HS-27A (cell line): ENCODE data around the gene CTBS.
A peak's percentile ranks its signal among the peaks of the same experiment; 100 is the strongest.

ENCODE experiments used
- DNase-seq: peaks from one replicate; pipeline ENCODE4 v3.0.0-alpha.2; 2012; ENCODE audit warnings: low read depth, missing footprints

Gene CTBS

DNA sequence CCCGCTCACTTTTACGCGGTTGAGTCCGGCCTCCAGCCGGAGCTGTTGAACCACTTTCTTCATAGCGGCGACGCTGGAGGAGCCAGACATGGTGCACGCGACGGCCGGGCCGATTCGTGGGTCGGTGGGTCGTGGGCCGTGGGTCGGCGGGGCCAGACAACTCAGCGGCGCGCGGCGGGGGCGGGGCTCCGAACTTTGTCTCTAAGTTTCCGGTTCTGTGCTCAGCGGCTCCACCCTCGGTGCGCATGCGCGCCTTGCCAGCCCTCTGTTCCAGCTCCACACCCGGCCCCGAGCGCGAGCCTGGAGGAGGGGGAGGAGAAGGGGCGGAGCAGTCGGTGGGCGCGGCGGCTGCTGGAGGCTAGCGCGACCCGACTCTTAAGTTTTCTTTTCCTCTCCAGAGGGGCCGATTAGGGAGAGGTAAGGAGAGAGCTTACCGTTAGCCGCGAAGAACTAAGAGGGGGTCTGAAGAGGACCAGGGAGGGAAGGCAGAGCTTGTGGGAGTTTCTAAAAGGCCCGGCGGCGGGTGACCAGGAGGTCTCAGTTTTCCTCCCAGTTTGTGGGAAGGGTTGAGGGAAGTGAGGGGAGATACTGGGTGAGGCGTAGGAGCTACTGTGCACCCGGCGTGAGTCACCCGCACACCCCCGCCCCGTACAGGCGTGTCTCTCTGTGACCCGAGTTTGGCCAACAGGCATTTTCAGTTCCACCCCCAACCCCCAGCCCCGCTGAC lies 68.1 kb downstream of the CTBS start, which contains the start of the genes GNG5 and SPATA1:
GNG5 (minus strand) TSS at position 580 of the 727 bp plus-strand sequence; CDS start at position 90, 490 bp downstream.
SPATA1 (plus strand) TSS at position 385 of the 727 bp plus-strand sequence. CDS start 9,974 bp downstream, outside the sequence.
- peak; percentile 92 for DNase-seq

DNA sequence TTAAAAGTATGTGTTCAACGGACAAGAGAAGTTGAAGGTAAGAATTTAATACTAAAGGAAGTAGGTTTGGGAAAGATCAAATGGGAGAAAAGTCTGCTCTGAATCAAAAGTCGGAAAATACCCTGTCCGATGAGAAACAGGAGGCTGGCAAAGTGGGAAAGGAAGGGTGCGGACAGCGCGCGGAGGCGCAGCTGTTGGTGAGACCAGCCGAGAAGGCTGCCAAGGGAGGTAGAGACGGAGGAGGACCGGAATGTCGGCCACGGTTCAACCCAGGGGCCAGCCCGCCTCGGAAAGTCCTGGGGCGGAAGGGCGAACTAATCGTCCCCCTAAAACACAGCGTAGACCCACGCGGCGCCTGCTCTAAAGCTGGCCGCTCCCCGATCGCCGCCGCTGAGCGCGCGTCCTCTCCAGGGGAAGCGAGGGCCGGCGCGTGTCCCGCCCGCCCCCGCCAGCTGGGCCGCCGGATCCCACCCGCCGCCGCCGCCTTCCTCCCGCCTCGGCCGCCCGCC lies 68.7 kb downstream of the CTBS start:
- peak; percentile 59 for DNase-seq

- DNase-seq, result peak; percentile 29
Observed at GRCh38 chr1:84504580-84505492, 69.4 kb downstream of the CTBS start.

DNA sequence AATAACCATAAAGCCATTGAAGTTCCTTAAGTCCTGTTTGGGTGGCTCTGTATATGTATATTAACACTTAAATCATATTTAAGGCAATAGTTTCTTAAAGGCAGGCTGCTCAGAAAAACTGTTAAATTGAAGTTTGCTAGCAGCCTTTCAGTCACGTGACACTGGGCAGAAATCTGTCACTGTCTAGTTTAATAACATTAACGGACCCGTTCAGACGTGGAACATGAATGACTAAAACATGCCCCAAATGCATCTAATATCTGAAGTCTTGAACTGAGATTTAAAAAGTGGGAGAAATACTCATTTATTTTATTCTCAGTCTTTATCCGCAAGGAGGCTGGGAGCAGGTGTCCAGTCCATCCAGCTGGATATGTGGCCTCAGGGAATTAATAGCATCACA lies 71.3 kb downstream of the CTBS start:
- no peak for DNase-seq
